ENCODE data around the gene IER3.

DNA sequence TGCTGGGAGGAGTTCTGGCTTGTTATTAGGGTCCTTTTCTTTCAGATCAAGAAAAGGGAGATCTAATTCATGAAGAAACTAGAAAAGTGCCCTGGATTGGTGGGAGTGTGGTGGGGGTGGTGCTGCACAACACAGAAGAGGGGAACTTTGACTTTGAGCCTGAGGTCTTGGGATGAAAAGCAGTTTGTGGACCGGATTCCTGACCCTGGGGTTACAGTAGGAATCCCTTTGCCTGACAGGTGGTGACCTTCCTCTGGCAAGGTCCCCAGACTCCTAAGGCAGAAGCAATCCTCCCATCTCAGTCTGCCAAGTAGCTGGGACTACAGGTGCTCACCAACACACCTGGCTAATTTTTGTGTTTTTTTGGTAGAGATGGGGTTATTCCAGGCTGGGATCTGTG, 45.3 kb upstream of the IER3 start:
- TF ChIP-seq, protein P1, sequence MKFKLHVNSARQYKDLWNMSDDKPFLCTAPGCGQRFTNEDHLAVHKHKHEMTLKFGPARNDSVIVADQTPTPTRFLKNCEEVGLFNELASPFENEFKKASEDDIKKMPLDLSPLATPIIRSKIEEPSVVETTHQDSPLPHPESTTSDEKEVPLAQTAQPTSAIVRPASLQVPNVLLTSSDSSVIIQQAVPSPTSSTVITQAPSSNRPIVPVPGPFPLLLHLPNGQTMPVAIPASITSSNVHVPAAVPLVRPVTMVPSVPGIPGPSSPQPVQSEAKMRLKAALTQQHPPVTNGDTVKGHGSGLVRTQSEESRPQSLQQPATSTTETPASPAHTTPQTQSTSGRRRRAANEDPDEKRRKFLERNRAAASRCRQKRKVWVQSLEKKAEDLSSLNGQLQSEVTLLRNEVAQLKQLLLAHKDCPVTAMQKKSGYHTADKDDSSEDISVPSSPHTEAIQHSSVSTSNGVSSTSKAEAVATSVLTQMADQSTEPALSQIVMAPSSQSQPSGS (CRISPR knock-in tag; IDR thresholded peaks at IDR 0.05; ENCODE audit: borderline replicate concordance, low read depth) = no peak
- TF ChIP-seq, protein P2, sequence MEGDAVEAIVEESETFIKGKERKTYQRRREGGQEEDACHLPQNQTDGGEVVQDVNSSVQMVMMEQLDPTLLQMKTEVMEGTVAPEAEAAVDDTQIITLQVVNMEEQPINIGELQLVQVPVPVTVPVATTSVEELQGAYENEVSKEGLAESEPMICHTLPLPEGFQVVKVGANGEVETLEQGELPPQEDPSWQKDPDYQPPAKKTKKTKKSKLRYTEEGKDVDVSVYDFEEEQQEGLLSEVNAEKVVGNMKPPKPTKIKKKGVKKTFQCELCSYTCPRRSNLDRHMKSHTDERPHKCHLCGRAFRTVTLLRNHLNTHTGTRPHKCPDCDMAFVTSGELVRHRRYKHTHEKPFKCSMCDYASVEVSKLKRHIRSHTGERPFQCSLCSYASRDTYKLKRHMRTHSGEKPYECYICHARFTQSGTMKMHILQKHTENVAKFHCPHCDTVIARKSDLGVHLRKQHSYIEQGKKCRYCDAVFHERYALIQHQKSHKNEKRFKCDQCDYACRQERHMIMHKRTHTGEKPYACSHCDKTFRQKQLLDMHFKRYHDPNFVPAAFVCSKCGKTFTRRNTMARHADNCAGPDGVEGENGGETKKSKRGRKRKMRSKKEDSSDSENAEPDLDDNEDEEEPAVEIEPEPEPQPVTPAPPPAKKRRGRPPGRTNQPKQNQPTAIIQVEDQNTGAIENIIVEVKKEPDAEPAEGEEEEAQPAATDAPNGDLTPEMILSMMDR (IDR thresholded peaks at IDR 0.05) = no peak
- TF ChIP-seq KAT7 (CRISPR knock-in tag; IDR thresholded peaks at IDR 0.05; ENCODE audit: borderline replicate concordance) = no peak
- TF ChIP-seq, protein P3, sequence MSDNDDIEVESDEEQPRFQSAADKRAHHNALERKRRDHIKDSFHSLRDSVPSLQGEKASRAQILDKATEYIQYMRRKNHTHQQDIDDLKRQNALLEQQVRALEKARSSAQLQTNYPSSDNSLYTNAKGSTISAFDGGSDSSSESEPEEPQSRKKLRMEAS (CRISPR knock-in tag; IDR thresholded peaks at IDR 0.05) = no peak
- TF ChIP-seq ETV6 (CRISPR knock-in tag; IDR thresholded peaks at IDR 0.05) = no peak
- TF ChIP-seq SP1 (CRISPR knock-in tag; conservative IDR thresholded peaks at IDR 0.05) = no peak
- TF ChIP-seq, protein P4, sequence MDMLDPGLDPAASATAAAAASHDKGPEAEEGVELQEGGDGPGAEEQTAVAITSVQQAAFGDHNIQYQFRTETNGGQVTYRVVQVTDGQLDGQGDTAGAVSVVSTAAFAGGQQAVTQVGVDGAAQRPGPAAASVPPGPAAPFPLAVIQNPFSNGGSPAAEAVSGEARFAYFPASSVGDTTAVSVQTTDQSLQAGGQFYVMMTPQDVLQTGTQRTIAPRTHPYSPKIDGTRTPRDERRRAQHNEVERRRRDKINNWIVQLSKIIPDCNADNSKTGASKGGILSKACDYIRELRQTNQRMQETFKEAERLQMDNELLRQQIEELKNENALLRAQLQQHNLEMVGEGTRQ (CRISPR knock-in tag; IDR thresholded peaks at IDR 0.05) = no peak
- TF ChIP-seq NR2C2 (CRISPR knock-in tag; IDR thresholded peaks at IDR 0.05) = no peak
- TF ChIP-seq JUN (CRISPR knock-in tag; IDR thresholded peaks at IDR 0.05) = no peak

Data from WTC11 (cell line).